Fibroblast of villous mesenchyme (primary cell): Measurements from ENCODE around the gene SKIDA1. TPM values are rescaled to one million over a fixed set of nuclear protein-coding genes. Genes with fewer than 3 reads are reported as not detected.

Source experiments
- DNase-seq: peaks from one replicate; pipeline ENCODE4 v3.0.0-alpha.2; 2010; ENCODE audit warnings: low read depth
- H3K4me3 ChIP-seq: 2 replicates; pipeline ENCODE4 v1.5.1; 2011; ENCODE audit warnings: low read depth, mild to moderate bottlenecking, low read length
- CTCF ChIP-seq: IDR thresholded peaks from 2 replicates; pipeline ENCODE4 v1.5.1; 2012; ENCODE audit warnings: low read depth, mild to moderate bottlenecking, low read length; ENCODE audit not compliant: insufficient read depth
- total RNA-seq: library from RNA; depleted of rRNA; stranded (reverse); fragments of >200 nt; gene quantifications from 2 replicates; pipeline ENCODE4 v1.2.3, GENCODE V29; 2012

The SKIDA1 gene
- total RNA-seq, 1 donor = 0.43 TPM

DNA sequence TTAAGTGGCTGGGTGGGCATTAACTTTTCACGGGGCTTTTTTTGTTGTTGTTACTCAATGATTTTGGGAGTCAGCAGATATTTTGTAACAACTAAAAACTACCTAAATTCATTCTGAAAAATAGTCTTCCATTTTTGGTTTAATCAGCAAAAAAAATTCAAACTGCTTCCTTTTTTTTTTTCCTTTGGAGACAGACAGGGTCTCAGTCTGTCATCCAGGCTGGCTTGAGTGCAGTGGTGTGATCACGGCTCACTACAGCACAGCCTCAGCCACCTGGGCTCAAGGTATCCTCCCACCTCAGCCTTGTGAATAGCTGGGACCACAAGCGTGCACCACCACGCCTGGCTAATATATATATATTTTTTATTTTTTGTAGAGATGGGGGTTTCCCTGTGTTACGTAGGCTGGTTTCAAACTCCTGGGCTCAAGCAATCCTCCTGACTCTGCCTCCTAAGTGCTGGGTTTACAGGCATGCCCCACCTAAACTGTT, 36.5 kb downstream of the SKIDA1 start:
- no peak overlapping the region for H3K4me3 ChIP-seq
- TF ChIP-seq CTCF = no peak
- no peak for DNase-seq

- DNase-seq = no peak
Measured at GRCh38 chr10:21488246-21488956, 37.1 kb downstream of the SKIDA1 start.

DNA sequence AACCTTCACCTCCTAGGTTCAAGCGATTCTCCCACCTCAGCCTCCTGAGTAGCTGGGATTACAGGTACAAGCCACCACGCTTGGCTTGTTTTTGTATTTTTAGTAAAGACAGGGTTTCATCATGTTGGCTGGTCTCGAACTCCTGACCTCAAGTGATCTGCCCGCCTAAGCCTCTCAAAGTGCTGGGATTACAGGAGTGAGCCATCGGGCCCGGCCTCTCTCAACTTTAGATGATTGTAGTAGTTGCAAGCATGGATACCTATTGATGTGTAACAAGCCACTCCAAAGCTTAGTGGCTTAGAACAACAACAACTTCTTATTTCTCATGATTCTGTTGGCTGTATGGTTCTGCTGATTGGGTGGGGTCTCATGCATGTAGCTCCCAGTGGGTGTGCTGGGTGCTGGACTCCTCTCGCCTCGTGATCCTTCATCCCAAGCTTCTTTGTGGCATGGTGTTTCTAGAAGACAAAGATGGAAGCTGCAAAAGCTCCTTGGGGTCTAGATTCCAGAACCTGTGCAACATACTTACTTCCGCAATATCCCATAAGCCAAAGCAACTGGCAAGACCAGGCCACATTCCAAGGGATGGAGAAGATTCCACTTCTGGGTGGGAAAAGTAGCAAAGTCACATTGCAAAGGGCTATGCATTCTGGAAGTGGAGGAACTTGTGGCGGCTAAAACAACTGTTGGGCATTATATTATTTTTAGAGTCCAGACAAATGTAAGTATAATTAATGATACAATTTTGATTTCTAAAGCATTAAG, 37.9 kb downstream of the SKIDA1 start:
- no peak overlapping the region for H3K4me3 ChIP-seq
- no peak for DNase-seq
- no peak for TF ChIP-seq CTCF

More at GRCh38 chr10:21488246-21488956, 37.1 kb downstream of the SKIDA1 start:
- H3K4me3 ChIP-seq = no peak overlapping the region
- TF ChIP-seq CTCF = no peak

DNA sequence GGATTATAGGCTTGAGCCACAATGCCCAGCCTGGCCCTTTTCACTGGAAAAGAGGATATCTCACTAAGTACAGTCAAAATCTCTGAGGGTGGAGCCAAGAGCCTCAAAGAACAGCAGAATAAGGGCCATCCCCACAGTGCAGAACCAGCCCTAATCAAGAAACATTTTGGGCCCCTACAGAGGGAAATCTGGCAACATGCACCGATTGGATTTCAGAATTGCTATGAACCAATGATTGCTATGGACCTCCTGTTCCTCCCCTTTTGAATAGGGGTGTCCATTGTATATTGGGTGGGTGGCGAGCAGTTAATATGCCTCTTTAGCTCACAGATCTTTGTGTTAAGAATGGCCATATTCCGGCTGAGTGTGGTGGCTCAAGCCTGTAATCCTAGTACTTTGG, 42.7 kb downstream of the SKIDA1 start:
- no peak for TF ChIP-seq CTCF
- DNase-seq = no peak
- no peak overlapping the region for H3K4me3 ChIP-seq

DNA sequence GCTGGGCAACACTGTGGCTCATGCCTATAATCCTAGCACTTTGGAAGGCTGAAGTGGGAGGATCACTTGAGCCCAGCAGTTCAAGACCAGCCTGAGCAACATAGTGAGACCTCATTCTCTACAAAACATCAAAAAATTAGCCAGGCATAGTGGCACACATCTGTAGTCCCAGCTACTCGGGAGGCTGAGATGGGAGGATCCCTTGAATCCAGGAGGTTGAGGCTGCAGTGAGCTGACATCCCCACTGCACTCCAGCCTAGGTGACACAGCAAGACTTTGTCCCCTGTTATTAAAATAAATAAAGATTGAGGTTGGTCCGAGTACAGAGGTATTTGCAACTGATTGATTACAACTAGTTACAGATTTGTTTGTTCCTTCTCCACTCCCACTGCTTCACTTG, 44.1 kb downstream of the SKIDA1 start:
- no peak for DNase-seq
- no peak overlapping the region for H3K4me3 ChIP-seq
- no peak for TF ChIP-seq CTCF

GRCh38 chr10:21479570-21480315, 45.7 kb downstream of the SKIDA1 start:
- no peak overlapping the region for H3K4me3 ChIP-seq
- DNase-seq = no peak
- no peak for TF ChIP-seq CTCF
